ENCODE measurements around the gene WDR62. TPM values are rescaled to one million over a fixed set of nuclear protein-coding genes. Genes with fewer than 3 reads are reported as not detected.

WDR62 gene
- total and polyA plus RNA-seq, 10 of the 15 experiments (the other 5 are each of a cell fraction or from before 2014, with no cell fraction given): 0.08 to 20.6 (median 10.9) TPM

DNA sequence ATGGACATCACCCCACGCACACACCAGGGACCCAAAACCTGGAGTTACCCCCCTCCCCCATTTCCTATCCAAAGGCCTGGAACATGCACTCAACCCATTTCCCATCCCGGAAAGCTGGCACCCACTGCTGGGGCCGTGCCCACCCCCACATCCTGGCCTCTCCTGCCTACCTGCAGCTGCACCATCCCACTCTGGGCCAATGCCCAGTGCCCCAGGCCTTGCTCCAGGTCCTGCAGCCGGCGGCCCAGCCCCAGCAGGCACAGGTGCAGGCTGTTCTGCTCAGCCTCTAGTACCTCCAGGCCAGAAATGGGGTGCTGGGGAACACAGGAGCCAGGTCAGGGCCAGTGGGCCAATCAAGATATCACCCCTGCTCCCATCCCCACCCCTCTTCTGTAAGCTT, 47.7 kb upstream of the WDR62 start:
- H3K27me3 ChIP-seq (replicated peaks in 1 of 2; ENCODE audit: control insufficient read depth in 2 of 2, insufficient read depth in 2 of 2, low read length in 1 of 2): no peaks in the 10 kb centered on the region
- no peaks in the 10 kb centered on the region for H3K36me3 ChIP-seq (ENCODE audit: control insufficient read depth in 2 of 2, insufficient read depth in 2 of 2, low read length in 1 of 2)
- BruUV-seq (replicated peaks): no TSS peak
- POLR2A ChIA-PET: no interaction called here
- H3K27ac ChIP-seq (ENCODE audit: control insufficient read depth, insufficient read depth): no peak overlapping the region
- FAIRE-seq: no peak
- H3K4me1 ChIP-seq (ENCODE audit: control insufficient read depth, insufficient read depth, low read length): no peaks in the 10 kb centered on the region
- no peak overlapping the region for H3K9ac ChIP-seq (ENCODE audit: control insufficient read depth, insufficient read depth, low read length)
- H3K4me3 ChIP-seq: no peak overlapping the region
- intact Hi-C loops (cut with micrococcal nuclease; ENCODE audit: unreplicated experiment): no loop called here
- no peaks in the 10 kb centered on the region for H3K9me3 ChIP-seq (replicated peaks; ENCODE audit: control insufficient read depth, insufficient read depth, low read length)
- 82% methylated on average over 5 of the region's 5 CpGs for WGBS (ENCODE audit: insufficient coverage, insufficient replicate concordance, low lambda C conversion rate, missing lambda C conversion rate)
- in situ Hi-C loops (cut with MboI): no loop called here
- H2AFZ ChIP-seq (ENCODE audit: control insufficient read depth, low read depth, low read length): no peak overlapping the region
- no peaks in the 10 kb centered on the region for H4K20me1 ChIP-seq (ENCODE audit: control insufficient read depth, insufficient read depth)
- SMC1A ChIA-PET (ENCODE audit: uncharacterized antibody, unreplicated experiment): no interaction called here
- CTCF ChIA-PET: interaction anchor here (0.5 to 0.6 kb wide), 2 partner anchors 9 to 57 kb away, joined by 3 read pairs; no protein-coding TSS in a partner anchor
- ATAC-seq: no peak
- DNase-seq (ENCODE audit: low read depth, low spot score): no peak
- RAD21 ChIA-PET (ENCODE audit: unreplicated experiment): no interaction called here
- H3K4me2 ChIP-seq (ENCODE audit: control insufficient read depth, insufficient read depth): no peak overlapping the region
- no peaks in the 10 kb centered on the region for H3K79me2 ChIP-seq (ENCODE audit: control insufficient read depth, insufficient read depth, low read length)
- no peak for TF ChIP-seq RFX5 (IDR thresholded peaks at IDR 0.05; ENCODE audit: low read depth, low read length)
- no peak for TF ChIP-seq PAX8 (IDR thresholded peaks at IDR 0.05)
- TF ChIP-seq ZBED1 (IDR thresholded peaks at IDR 0.05; ENCODE audit: borderline replicate concordance): no peak
- no peak for TF ChIP-seq TCF3 (IDR thresholded peaks at IDR 0.05; ENCODE audit: borderline replicate concordance, insufficient read depth, low read depth, low read length)
- TF ChIP-seq BMI1 (IDR thresholded peaks at IDR 0.05; ENCODE audit: borderline replicate concordance): no peak
- TF ChIP-seq, protein P1, sequence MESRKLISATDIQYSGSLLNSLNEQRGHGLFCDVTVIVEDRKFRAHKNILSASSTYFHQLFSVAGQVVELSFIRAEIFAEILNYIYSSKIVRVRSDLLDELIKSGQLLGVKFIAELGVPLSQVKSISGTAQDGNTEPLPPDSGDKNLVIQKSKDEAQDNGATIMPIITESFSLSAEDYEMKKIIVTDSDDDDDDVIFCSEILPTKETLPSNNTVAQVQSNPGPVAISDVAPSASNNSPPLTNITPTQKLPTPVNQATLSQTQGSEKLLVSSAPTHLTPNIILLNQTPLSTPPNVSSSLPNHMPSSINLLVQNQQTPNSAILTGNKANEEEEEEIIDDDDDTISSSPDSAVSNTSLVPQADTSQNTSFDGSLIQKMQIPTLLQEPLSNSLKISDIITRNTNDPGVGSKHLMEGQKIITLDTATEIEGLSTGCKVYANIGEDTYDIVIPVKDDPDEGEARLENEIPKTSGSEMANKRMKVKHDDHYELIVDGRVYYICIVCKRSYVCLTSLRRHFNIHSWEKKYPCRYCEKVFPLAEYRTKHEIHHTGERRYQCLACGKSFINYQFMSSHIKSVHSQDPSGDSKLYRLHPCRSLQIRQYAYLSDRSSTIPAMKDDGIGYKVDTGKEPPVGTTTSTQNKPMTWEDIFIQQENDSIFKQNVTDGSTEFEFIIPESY (IDR thresholded peaks at IDR 0.05): no peak
- no peak for TF ChIP-seq NR2C1 (IDR thresholded peaks at IDR 0.05)
- TF ChIP-seq, protein P2, sequence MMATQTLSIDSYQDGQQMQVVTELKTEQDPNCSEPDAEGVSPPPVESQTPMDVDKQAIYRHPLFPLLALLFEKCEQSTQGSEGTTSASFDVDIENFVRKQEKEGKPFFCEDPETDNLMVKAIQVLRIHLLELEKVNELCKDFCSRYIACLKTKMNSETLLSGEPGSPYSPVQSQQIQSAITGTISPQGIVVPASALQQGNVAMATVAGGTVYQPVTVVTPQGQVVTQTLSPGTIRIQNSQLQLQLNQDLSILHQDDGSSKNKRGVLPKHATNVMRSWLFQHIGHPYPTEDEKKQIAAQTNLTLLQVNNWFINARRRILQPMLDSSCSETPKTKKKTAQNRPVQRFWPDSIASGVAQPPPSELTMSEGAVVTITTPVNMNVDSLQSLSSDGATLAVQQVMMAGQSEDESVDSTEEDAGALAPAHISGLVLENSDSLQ (IDR thresholded peaks at IDR 0.05): no peak
- TF ChIP-seq, protein P3, sequence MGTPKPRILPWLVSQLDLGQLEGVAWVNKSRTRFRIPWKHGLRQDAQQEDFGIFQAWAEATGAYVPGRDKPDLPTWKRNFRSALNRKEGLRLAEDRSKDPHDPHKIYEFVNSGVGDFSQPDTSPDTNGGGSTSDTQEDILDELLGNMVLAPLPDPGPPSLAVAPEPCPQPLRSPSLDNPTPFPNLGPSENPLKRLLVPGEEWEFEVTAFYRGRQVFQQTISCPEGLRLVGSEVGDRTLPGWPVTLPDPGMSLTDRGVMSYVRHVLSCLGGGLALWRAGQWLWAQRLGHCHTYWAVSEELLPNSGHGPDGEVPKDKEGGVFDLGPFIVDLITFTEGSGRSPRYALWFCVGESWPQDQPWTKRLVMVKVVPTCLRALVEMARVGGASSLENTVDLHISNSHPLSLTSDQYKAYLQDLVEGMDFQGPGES (IDR thresholded peaks at IDR 0.05): no peak
- TF ChIP-seq IRF4 (IDR thresholded peaks at IDR 0.05; ENCODE audit: low read depth, low read length): no peak
- TF ChIP-seq, protein P4, sequence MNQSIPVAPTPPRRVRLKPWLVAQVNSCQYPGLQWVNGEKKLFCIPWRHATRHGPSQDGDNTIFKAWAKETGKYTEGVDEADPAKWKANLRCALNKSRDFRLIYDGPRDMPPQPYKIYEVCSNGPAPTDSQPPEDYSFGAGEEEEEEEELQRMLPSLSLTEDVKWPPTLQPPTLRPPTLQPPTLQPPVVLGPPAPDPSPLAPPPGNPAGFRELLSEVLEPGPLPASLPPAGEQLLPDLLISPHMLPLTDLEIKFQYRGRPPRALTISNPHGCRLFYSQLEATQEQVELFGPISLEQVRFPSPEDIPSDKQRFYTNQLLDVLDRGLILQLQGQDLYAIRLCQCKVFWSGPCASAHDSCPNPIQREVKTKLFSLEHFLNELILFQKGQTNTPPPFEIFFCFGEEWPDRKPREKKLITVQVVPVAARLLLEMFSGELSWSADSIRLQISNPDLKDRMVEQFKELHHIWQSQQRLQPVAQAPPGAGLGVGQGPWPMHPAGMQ (IDR thresholded peaks at IDR 0.05; ENCODE audit: borderline replicate concordance): no peak
- TF ChIP-seq, protein P5, sequence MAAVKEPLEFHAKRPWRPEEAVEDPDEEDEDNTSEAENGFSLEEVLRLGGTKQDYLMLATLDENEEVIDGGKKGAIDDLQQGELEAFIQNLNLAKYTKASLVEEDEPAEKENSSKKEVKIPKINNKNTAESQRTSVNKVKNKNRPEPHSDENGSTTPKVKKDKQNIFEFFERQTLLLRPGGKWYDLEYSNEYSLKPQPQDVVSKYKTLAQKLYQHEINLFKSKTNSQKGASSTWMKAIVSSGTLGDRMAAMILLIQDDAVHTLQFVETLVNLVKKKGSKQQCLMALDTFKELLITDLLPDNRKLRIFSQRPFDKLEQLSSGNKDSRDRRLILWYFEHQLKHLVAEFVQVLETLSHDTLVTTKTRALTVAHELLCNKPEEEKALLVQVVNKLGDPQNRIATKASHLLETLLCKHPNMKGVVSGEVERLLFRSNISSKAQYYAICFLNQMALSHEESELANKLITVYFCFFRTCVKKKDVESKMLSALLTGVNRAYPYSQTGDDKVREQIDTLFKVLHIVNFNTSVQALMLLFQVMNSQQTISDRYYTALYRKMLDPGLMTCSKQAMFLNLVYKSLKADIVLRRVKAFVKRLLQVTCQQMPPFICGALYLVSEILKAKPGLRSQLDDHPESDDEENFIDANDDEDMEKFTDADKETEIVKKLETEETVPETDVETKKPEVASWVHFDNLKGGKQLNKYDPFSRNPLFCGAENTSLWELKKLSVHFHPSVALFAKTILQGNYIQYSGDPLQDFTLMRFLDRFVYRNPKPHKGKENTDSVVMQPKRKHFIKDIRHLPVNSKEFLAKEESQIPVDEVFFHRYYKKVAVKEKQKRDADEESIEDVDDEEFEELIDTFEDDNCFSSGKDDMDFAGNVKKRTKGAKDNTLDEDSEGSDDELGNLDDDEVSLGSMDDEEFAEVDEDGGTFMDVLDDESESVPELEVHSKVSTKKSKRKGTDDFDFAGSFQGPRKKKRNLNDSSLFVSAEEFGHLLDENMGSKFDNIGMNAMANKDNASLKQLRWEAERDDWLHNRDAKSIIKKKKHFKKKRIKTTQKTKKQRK (IDR thresholded peaks at IDR 0.05; ENCODE audit: low read depth, low read length): no peak
- no peak for TF ChIP-seq RUNX3 (IDR thresholded peaks at IDR 0.05; ENCODE audit: low read length)
- no peak for TF ChIP-seq CHD2 (IDR thresholded peaks at IDR 0.05; ENCODE audit: borderline replicate concordance, low read depth, low read length)
- TF ChIP-seq BACH1 (IDR thresholded peaks at IDR 0.05; ENCODE audit: borderline replicate concordance): no peak
- TF ChIP-seq MXI1 (IDR thresholded peaks at IDR 0.05; ENCODE audit: low read depth, low read length): no peak
- TF ChIP-seq EGR1 (IDR thresholded peaks at IDR 0.05; ENCODE audit: borderline replicate concordance in 1 of 2, low read depth in 2 of 2, low read length in 2 of 2): no peak
- no peak for TF ChIP-seq CBX3 (IDR thresholded peaks at IDR 0.05; ENCODE audit: borderline replicate concordance, low read depth)
